Measurements from ENCODE around the gene UBA52. TPM values are rescaled to one million over a fixed set of nuclear protein-coding genes. Genes with fewer than 3 reads are reported as not detected.
"Not testable (repeated sequence)": the region's sequence is repeated elsewhere in the genome, so short reads cannot be mapped to it uniquely, and the experiment has no call there.

The UBA52 gene
- total RNA-seq, 4 donors from 2014 or later, result 512 to 719 (median 537) TPM

GRCh38 chr19:18591735-18592385, 20.2 kb downstream of the UBA52 start:
- peaks cover 32 to 33% of the 10 kb centered on the region in 2 donors for H3K4me1 ChIP-seq
- peaks cover 0 to 12% of the 10 kb centered on the region in 2 donors for H3K36me3 ChIP-seq
- H3K4me3 ChIP-seq, result no peak overlapping the region
- intact Hi-C loops (cut with DNase I; ENCODE audit: low total_unique reads), result loop anchor here (5.0 kb wide), 2 partner anchors 240 to 350 kb away; partner anchors contain the start of genes HOMER3 and UPF1
- H3K27ac ChIP-seq, result peak overlapping the region in 1 of 4 donors; percentile 27
- DNase-seq (peak in 1 of 2 donors; percentile 36), ATAC-seq (no peak)
- TF ChIP-seq POLR2A (IDR thresholded peaks at IDR 0.05) (no peak), CTCF (IDR thresholded peaks at IDR 0.05 in 4 of 5, conservative IDR thresholded peaks at IDR 0.05 in 1 of 5) (no peak)
- H3K27me3 ChIP-seq, result no peaks in the 10 kb centered on the region
- in situ Hi-C loops (cut with MboI; ENCODE audit: low sequenced_read_pairs in 4 of 4), result loop anchor here (10.0 to 25.0 kb wide), 4 partner anchors 83 to 263 kb away; partner anchors contain the start of gene UPF1 (in 1 of the 4)
- H3K9me3 ChIP-seq, result no peaks in the 10 kb centered on the region

GRCh38 chr19:18592732-18593131, 21.1 kb downstream of the UBA52 start:
- H3K27me3 ChIP-seq, DNase-seq, H3K9me3 ChIP-seq, ATAC-seq, H3K4me3 ChIP-seq: not testable (repeated sequence)
- Histone ChIP-seq H3K27ac (peak overlapping the region in 1 of 4 donors; percentile 27), H3K36me3 (peaks cover 0 to 12% of the 10 kb centered on the region in 2 donors), H3K4me1 (peaks cover 32 to 33% of the 10 kb centered on the region in 2 donors)
- intact Hi-C loops (cut with DNase I; ENCODE audit: low total_unique reads), result loop anchor here (5.0 kb wide), 2 partner anchors 240 to 350 kb away; partner anchors contain the start of genes HOMER3 and UPF1
- in situ Hi-C loops (cut with MboI; ENCODE audit: low sequenced_read_pairs in 4 of 4), result loop anchor here (10.0 to 25.0 kb wide), 4 partner anchors 82 to 262 kb away; partner anchors contain the start of gene UPF1 (in 1 of the 4)

- DNase-seq, result no peak
- H3K27ac ChIP-seq, result peak overlapping the region in 1 of 4 donors; percentile 15
- H3K9me3 ChIP-seq, result no peaks in the 10 kb centered on the region
- no peaks in the 10 kb centered on the region for H3K27me3 ChIP-seq
- no peak for ATAC-seq
- intact Hi-C loops (cut with DNase I; ENCODE audit: low total_unique reads) (loop anchor here (1.0 to 5.0 kb wide), 4 partner anchors 81 to 349 kb away; partner anchors contain the start of genes HOMER3 and UPF1), in situ Hi-C loops (cut with MboI; ENCODE audit: low sequenced_read_pairs in 4 of 4) (loop anchor here (10.0 to 25.0 kb wide), 4 partner anchors 81 to 261 kb away; partner anchors contain the start of gene UPF1 (in 1 of the 4))
- TF ChIP-seq CTCF (IDR thresholded peaks at IDR 0.05 in 4 of 5, conservative IDR thresholded peaks at IDR 0.05 in 1 of 5) (no peak), POLR2A (IDR thresholded peaks at IDR 0.05) (no peak)
- peaks cover 26% of the 10 kb centered on the region in 2 donors for H3K4me1 ChIP-seq
- peaks cover 0 to 12% of the 10 kb centered on the region in 2 donors for H3K36me3 ChIP-seq
- H3K4me3 ChIP-seq, result peak overlapping the region in 1 of 4 donors; percentile 44
These were observed 21.9 kb downstream of the UBA52 start for GRCh38 chr19:18593367-18594095.

DNA sequence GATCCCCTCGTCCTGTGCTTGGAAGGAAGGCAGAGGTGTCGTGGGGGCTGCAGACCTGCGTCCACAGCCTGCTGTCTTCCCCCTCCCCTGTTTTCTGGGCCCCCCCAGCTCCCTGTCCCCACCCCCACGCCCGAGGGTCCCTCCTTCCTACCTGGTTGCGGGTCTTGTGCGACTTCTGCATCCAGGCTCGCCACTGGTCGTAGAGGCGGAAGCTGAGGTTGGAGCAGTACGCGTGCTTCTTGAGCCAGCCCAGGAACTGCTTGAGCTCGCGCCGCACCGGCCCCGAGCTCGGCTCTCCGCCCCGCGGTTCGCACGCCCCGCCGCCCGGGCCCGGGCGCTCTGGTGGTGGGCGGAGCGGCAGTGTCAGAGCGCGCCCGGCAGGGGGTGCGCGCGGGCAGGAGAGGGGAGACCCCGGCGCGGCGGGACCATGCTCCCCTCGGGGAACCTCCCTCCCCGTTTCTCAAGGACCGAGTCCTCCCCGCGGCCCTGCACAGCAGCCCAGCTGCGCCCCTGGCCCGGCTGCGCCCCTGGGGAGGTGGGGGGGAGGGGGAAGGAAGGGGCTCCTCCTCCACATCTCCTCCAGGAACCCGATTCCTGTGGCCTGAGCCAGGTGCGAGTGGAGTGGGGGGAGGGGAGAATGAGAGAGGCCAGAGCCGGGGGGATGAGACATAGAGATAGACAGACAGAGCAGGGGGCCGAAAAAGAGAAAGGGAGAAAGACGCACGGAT, 22.6 kb downstream of the UBA52 start:
- DNase-seq (peak; percentile 30 to 57), ATAC-seq (peak; percentile 51 to 57)
- H3K36me3 ChIP-seq, result peaks cover 0 to 12% of the 10 kb centered on the region in 2 donors
- peaks cover 24 to 26% of the 10 kb centered on the region in 2 donors for H3K4me1 ChIP-seq
- H3K27me3 ChIP-seq, result no peaks in the 10 kb centered on the region
- H3K9me3 ChIP-seq, result no peaks in the 10 kb centered on the region
- in situ Hi-C loops (cut with MboI; ENCODE audit: low sequenced_read_pairs in 4 of 4), result loop anchor here (10.0 to 25.0 kb wide), 4 partner anchors 81 to 261 kb away; partner anchors contain the start of gene UPF1 (in 1 of the 4)
- H3K4me3 ChIP-seq, result peak overlapping the region; percentile 34 to 54 (median 46)
- TF ChIP-seq POLR2A (IDR thresholded peaks at IDR 0.05) (no peak), CTCF (IDR thresholded peaks at IDR 0.05 in 4 of 5, conservative IDR thresholded peaks at IDR 0.05 in 1 of 5) (peak; percentile 81 to 93 (median 91))
- intact Hi-C loops (cut with DNase I; ENCODE audit: low total_unique reads), result loop anchor here (1.0 to 5.0 kb wide), 4 partner anchors 81 to 348 kb away; partner anchors contain the start of genes HOMER3 and UPF1
- peak overlapping the region in 2 of 4 donors; percentile 13 to 32 for H3K27ac ChIP-seq

All from gastrocnemius medialis (tissue), 4 donors.